GM12874 (cell line): Measurements from ENCODE around the gene CSRP3.

ENCODE experiments used
- CTCF ChIP-seq: IDR thresholded peaks from 2 replicates; pipeline ENCODE4 v1.5.1; 2011; ENCODE audit warnings: low read depth, mild to moderate bottlenecking, control low read depth, low read length, moderate library complexity; ENCODE audit not compliant: insufficient read depth

Gene CSRP3

DNA sequence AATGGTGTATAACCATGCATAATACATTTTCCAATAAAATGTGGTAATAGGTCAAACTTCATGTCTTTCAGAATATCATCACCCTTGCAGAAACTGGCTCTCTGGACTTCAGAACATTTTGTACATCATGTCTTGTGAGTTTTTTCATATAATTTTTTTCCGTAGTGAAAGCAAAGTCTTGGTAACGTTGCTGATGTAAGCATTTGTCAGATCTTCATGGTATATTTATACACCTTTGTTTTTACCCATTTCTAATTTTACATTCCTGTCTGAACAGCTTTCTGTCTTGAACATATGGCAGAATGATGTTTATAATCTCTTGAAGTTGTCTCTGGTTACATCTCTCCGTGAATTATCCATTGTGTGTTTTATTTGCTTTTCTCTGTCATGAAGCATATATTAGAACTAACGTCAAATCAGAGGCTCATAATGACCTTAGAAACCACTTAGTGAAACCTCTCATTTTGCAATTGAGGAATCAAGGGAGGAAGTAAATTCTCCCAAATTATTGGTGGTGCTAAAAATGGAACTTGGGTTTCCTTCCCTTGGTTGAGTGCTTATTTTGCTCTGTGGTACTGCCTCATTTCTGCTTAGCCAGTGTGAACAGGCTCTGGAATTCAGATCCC lies 37.4 kb downstream of the CSRP3 start:
- no peak for TF ChIP-seq CTCF

GRCh38 chr11:19163617-19164016 lies 38.2 kb downstream of the CSRP3 start:
- TF ChIP-seq CTCF: no peak

DNA sequence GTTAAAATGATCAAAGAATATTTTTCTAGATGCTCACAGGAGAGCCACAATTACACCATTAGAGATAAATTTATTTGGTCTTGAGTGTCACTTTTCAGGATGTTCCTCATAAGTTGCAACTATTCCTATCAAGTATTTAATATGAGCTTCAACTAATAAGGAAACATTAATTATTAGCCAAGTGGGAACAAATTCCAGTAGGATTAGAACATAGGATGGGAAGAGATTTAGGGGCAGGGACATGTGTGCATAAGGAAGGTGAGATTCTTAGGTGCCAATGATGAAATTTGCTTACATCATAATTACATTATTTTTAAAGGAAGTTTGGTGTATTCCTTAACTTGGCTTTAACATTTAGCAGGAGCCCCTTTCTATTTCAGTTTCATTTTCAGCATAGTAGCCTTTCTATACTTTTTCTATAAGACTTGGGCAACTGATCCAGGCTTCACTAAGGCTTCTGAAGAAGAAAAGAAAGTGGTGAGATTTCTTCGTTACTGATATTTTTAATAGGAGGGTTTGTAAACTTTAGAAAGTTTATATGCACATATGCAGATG lies 38.8 kb downstream of the CSRP3 start:
- no peak for TF ChIP-seq CTCF

DNA sequence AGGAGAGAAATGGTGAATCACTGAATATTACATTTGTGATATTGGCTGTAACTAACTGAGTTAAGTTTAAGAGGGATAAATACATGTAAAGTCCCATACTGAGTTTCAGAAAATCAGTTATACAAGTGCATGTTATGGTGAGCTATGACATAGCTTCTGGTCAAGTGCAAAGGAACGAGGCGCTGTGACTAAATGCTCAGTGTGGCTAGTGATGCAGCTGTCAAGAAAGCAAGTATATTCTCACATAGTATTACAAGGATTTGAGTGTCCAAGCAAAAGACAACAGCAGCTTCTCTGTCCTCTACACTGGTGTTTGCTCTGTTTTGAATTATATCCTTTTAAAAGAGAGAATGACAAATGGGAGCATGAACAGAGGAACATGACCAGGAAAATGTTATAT lies 40.1 kb downstream of the CSRP3 start:
- TF ChIP-seq CTCF: no peak

GRCh38 chr11:19160847-19161246 lies 40.9 kb downstream of the CSRP3 start:
- no peak for TF ChIP-seq CTCF

DNA sequence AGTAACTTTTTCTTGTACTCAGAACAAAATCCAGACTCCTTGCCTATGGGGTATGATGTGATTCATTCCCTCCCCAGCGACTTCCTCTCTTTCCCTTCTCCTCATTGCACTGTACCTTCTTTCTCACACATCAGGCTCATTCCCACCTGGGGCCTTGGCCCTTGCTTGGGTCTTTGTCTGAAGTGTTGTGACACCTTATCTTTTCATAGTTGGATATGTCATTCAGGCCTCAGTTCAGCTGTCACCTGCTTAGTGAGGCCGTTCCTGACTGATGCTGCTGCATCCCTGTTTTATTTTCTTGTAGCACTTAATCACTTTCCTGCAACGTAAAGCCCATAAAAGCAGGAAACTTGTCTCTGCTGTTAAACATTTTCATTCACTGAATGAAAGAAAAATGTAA lies 44.9 kb downstream of the CSRP3 start:
- no peak for TF ChIP-seq CTCF

DNA sequence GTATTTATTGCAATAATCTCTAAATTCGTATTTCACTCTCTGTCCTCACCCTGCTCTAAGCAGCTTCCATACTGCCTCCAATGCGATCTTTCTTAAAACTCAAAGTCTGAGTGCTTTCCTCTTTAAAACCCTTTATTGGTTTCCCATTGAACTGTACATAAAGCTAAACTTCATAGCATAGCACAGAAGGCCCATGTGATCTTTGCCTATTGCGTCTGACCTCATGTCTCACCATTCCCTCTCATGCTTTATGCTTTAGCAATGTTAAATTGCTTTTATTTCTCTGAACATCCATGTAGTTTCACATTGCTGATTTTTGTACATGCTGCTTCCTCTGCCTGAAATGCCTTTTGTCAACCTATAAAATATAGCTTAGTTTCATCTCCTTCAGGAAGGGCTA lies 56.5 kb downstream of the CSRP3 start:
- no peak for TF ChIP-seq CTCF
